GM12865 (cell line): ENCODE results near the gene KBTBD13.
"Not testable (repeated sequence)": the region's sequence is repeated elsewhere in the genome, so short reads cannot be mapped to it uniquely, and the experiment has no call there.

Source experiments
- DNase-seq: peaks from one replicate; pipeline ENCODE4 v3.0.0; 2010; ENCODE audit warnings: low read depth
- H3K4me3 ChIP-seq: 2 replicates; pipeline ENCODE4 v1.5.1; 2011; ENCODE audit warnings: mild to moderate bottlenecking, low read depth, low read length, control low read depth
- TF ChIP-seq, protein P1 (sequence below): IDR thresholded peaks from 2 replicates; pipeline ENCODE4 v1.5.1; 2011; ENCODE audit warnings: low read length, control low read depth, low read depth, inconsistent platforms; ENCODE audit not compliant: insufficient read depth; ENCODE audit errors: missing control alignments

Gene KBTBD13

GRCh38 chr15:65094294-65094995, 17.9 kb downstream of the KBTBD13 start:
- H3K4me3 ChIP-seq, result no peak overlapping the region
- DNase-seq, result no peak
- TF ChIP-seq, protein P1, sequence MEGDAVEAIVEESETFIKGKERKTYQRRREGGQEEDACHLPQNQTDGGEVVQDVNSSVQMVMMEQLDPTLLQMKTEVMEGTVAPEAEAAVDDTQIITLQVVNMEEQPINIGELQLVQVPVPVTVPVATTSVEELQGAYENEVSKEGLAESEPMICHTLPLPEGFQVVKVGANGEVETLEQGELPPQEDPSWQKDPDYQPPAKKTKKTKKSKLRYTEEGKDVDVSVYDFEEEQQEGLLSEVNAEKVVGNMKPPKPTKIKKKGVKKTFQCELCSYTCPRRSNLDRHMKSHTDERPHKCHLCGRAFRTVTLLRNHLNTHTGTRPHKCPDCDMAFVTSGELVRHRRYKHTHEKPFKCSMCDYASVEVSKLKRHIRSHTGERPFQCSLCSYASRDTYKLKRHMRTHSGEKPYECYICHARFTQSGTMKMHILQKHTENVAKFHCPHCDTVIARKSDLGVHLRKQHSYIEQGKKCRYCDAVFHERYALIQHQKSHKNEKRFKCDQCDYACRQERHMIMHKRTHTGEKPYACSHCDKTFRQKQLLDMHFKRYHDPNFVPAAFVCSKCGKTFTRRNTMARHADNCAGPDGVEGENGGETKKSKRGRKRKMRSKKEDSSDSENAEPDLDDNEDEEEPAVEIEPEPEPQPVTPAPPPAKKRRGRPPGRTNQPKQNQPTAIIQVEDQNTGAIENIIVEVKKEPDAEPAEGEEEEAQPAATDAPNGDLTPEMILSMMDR, result no peak

DNA sequence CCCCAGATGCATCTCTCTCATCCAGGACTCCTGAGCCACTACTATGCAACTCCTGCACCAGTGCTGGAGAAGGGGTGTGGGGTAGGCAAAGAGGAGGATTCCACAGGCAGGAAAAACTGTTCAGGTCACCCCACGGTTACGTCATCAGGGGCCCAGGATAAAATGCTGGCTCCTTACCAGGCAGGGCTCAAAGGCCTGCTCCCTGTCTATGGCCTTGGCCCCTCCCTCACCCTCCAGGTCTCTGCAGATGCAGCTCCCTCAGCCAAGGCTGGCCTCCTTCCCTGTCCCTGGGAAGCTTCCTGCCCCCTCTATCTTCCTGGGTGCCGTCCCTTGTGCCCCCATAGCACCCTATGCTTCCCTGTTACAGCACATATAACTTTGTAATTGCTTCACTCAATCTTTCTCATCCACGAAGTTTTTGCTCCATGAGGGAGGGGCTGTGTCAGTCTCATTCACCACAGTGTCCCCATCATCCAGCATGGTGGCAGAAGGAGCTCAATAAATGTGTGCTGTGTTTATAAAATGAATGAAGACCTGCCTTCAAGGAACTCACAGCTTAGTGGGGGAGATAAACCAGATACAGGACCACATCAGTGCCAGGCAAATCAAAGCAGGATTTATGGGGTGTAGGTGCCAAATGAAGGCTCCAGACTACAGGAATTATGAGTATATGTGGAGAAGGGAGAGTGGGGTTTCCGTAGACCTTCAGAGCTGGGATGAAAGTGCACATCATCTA, 18.6 kb downstream of the KBTBD13 start:
- H3K4me3 ChIP-seq, result no peak overlapping the region

DNA sequence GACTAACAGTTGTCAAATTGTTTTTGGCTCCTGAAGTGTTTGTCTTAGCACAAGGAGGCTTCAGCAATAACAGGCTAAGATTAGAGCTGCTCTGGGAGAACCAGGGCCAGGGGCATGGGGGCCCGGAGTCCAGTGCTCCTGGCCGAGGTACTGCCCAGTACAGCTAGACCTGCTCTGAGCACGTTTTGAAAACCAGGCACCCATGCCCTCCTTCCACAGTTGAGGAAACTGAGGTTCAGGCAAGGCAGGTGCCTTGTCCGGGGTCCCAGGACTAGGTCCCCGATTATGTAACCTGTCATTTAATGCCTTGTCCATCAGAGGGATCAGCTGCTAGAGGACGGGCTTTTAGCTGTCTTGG, 19.2 kb downstream of the KBTBD13 start:
- H3K4me3 ChIP-seq, result no peak overlapping the region
- DNase-seq, result no peak
- TF ChIP-seq, protein P1, result no peak

More for the DNA sequence above, 18.6 kb downstream of the KBTBD13 start:
- DNase-seq, result no peak
- TF ChIP-seq, protein P1, result no peak

DNA sequence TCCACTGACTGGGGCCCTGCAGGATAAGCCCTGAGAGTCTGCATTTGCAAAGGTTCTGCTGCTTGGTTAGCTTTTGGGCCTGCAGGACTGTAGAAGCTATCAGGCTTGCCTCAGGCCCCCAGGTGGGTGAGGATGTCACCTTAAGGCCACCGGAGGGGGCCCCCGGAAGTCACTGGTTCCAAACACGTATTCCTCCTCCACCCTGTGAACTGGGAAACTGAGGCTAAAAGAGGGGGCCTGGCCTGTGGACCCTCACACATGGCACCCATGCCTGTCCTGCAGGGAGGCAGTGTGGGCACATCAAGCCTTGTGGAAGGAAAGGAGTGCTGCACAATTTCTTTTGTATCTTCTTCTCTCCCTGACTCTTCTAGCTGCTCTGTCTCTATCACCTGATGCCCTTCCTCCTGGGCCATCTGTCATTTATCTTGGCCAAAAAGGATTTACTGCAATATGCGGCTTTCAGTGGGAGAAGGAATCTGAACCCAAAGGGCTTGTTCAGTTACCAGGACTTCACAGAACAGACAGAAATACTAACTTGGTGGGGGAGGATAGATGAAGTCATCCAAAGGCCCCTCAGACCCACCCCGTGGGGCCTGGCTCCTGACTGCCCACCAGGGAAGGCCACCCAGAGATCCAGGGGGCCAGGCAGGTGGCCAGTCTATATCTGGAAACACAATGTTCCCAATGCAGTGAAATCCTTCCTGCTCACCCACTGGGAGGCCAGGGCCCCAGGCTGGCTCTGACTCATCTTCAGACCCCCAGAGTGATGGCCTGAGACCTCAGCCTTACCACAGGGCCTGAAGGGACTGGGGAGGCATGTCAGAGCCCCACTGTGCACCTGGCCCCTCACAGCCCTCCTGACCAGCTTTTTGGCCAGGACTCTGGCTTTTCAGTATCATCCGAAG, 20.2 kb downstream of the KBTBD13 start:
- no peak for DNase-seq
- H3K4me3 ChIP-seq, result no peak overlapping the region
- TF ChIP-seq, protein P1, result no peak

- DNase-seq, result no peak
- no peak overlapping the region for H3K4me3 ChIP-seq
- TF ChIP-seq, protein P1, result no peak
Observed at GRCh38 chr15:65097651-65098263, 21.2 kb downstream of the KBTBD13 start.

GRCh38 chr15:65099336-65099735, 22.8 kb downstream of the KBTBD13 start:
- TF ChIP-seq, protein P1, result no peak
- no peak for DNase-seq
- H3K4me3 ChIP-seq, result no peak overlapping the region

GRCh38 chr15:65099801-65100200, 23.3 kb downstream of the KBTBD13 start:
- not testable (repeated sequence) for H3K4me3 ChIP-seq, DNase-seq
